NCI-H2196 treated with DMSO at 0.1 percent for 48 hours (cell line): ENCODE measurements around the gene FADS2.

Experiments used
- DNase-seq: peaks from one replicate; lab custom pipeline; 2025; ENCODE audit not compliant: unreplicated experiment; lab: John Stamatoyannopoulos, UW

FADS2 gene

GRCh38 chr11:61827571-61828378, at the start of gene FADS2:
FADS2 (plus strand) TSS chr11:61828300; CDS start chr11:61828391, 91 bp downstream.
- DNase-seq = peak; percentile 86

GRCh38 chr11:61778357-61778886, 49.7 kb upstream of the FADS2 start:
- no peak for DNase-seq

- DNase-seq = no peak
Measured at GRCh38 chr11:61778920-61779650, 49.0 kb upstream of the FADS2 start.

GRCh38 chr11:61779666-61780525, 48.2 kb upstream of the FADS2 start:
- DNase-seq = no peak

GRCh38 chr11:61780581-61781162, 47.4 kb upstream of the FADS2 start:
- DNase-seq = no peak

GRCh38 chr11:61781585-61781984, 46.5 kb upstream of the FADS2 start:
- no peak for DNase-seq

- DNase-seq = no peak
Measured at GRCh38 chr11:61782299-61782698, 45.8 kb upstream of the FADS2 start.

GRCh38 chr11:61782841-61783240, 45.3 kb upstream of the FADS2 start:
- DNase-seq = no peak

GRCh38 chr11:61783717-61784505, 44.2 kb upstream of the FADS2 start:
- no peak for DNase-seq

GRCh38 chr11:61784506-61784805, 43.6 kb upstream of the FADS2 start:
- no peak for DNase-seq

- DNase-seq = no peak
Measured at GRCh38 chr11:61785837-61786402, 42.2 kb upstream of the FADS2 start.

GRCh38 chr11:61787928-61788491, 40.1 kb upstream of the FADS2 start:
- DNase-seq = no peak

GRCh38 chr11:61791737-61792309, 36.3 kb upstream of the FADS2 start:
- DNase-seq = peak; percentile 58

GRCh38 chr11:61792310-61793082, 35.6 kb upstream of the FADS2 start, which contains the start of the genes FEN1 and TMEM258:
FEN1 (plus strand) TSS chr11:61792911; CDS start chr11:61795362, 2,451 bp downstream.
TMEM258 (minus strand) TSS chr11:61792599; CDS start chr11:61792558, 41 bp downstream.
- DNase-seq = peak; percentile 92

- no peak for DNase-seq
Measured at GRCh38 chr11:61793083-61793828, 34.8 kb upstream of the FADS2 start.

- no peak for DNase-seq
Measured at GRCh38 chr11:61793829-61794204, 34.3 kb upstream of the FADS2 start.

- DNase-seq = no peak
Measured at GRCh38 chr11:61794579-61794978, 33.5 kb upstream of the FADS2 start.
